Measurements from ENCODE around the gene PDE11A.

DNA sequence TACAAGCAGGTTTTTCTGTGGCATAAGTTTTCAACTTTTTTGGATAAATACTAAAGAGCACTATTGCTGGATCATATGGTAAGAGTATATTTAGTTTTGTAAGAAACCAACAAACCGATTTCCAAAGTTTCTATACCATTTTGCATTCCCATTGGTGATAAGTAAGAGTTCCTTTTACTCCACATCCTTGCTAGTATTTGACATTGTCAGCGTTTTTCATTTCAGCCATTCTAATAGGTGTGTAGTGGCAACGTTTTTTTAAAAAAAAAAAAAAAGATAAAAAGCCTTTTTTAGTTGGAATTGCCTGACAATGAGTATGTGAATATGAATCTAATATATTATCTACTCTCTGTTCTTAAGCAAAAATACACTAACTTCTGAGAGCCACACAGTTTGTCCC, 494.1 kb downstream of the PDE11A start:
- TF ChIP-seq, protein P1, sequence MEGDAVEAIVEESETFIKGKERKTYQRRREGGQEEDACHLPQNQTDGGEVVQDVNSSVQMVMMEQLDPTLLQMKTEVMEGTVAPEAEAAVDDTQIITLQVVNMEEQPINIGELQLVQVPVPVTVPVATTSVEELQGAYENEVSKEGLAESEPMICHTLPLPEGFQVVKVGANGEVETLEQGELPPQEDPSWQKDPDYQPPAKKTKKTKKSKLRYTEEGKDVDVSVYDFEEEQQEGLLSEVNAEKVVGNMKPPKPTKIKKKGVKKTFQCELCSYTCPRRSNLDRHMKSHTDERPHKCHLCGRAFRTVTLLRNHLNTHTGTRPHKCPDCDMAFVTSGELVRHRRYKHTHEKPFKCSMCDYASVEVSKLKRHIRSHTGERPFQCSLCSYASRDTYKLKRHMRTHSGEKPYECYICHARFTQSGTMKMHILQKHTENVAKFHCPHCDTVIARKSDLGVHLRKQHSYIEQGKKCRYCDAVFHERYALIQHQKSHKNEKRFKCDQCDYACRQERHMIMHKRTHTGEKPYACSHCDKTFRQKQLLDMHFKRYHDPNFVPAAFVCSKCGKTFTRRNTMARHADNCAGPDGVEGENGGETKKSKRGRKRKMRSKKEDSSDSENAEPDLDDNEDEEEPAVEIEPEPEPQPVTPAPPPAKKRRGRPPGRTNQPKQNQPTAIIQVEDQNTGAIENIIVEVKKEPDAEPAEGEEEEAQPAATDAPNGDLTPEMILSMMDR (IDR thresholded peaks at IDR 0.05), result no peak
- TF ChIP-seq POLR2A (IDR thresholded peaks at IDR 0.05), result no peak

Data from transverse colon (tissue), 3 donors.